ENCODE results near the gene CRY2. TPM values are rescaled to one million over a fixed set of nuclear protein-coding genes. Genes with fewer than 3 reads are reported as not detected.
"Not testable (repeated sequence)": the region's sequence is repeated elsewhere in the genome, so short reads cannot be mapped to it uniquely, and the experiment has no call there.

The CRY2 gene
- polyA plus RNA-seq, 1 experiment: 16.7 TPM

- TF ChIP-seq CTCF (IDR thresholded peaks at IDR 0.05; ENCODE audit: insufficient read depth, low read depth, low read length): 0 out of 2 replicates have a peak, but pooled peaks have one; percentile 4
- CTCF ChIA-PET: interaction anchor here (1.3 kb wide), 1 partner anchor 41 kb away, joined by 3 read pairs; the partner anchor contains the start of gene CRY2
- DNase-seq (ENCODE audit: low read depth): no peak
- H3K27me3 ChIP-seq (ENCODE audit: control insufficient read depth, insufficient read depth, low read length): no peaks in the 10 kb centered on the region
- H3K4me3 ChIP-seq (ENCODE audit: low read depth, low read length): peak overlapping the region; percentile 76
- POLR2A ChIA-PET: interaction anchor here (0.6 kb wide), 1 partner anchor 713 kb away, joined by 3 read pairs; no protein-coding TSS in a partner anchor
- peaks cover 8% of the 10 kb centered on the region for H3K36me3 ChIP-seq (ENCODE audit: control insufficient read depth, insufficient read depth, low read length)
Measured at GRCh38 chr11:45805305-45806071, 41.8 kb upstream of the CRY2 start.

GRCh38 chr11:45806072-45806933 lies 41.0 kb upstream of the CRY2 start:
- POLR2A ChIA-PET: interaction anchor here (0.6 kb wide), 2 partner anchors 573 to 793 kb away, joined by 3 to 9 read pairs; no protein-coding TSS in a partner anchor
- H3K27me3 ChIP-seq (ENCODE audit: control insufficient read depth, insufficient read depth, low read length): no peaks in the 10 kb centered on the region
- CTCF ChIA-PET: interaction anchor here (1.1 kb wide), 1 partner anchor 38 kb away, joined by 3 read pairs; no protein-coding TSS in a partner anchor
- TF ChIP-seq CTCF (IDR thresholded peaks at IDR 0.05; ENCODE audit: insufficient read depth, low read depth, low read length): no peak
- H3K4me3 ChIP-seq (ENCODE audit: low read depth, low read length): peak overlapping the region; percentile 76
- peaks cover 14% of the 10 kb centered on the region for H3K36me3 ChIP-seq (ENCODE audit: control insufficient read depth, insufficient read depth, low read length)
- DNase-seq (ENCODE audit: low read depth): no peak

GRCh38 chr11:45806937-45807791 lies 40.1 kb upstream of the CRY2 start:
- Histone ChIP-seq H3K27me3 (ENCODE audit: control insufficient read depth, insufficient read depth, low read length) (no peaks in the 10 kb centered on the region), H3K4me3 (ENCODE audit: low read depth, low read length) (peak overlapping the region; percentile 76), H3K36me3 (ENCODE audit: control insufficient read depth, insufficient read depth, low read length) (peaks cover 19% of the 10 kb centered on the region)
- POLR2A ChIA-PET: no interaction called here
- CTCF ChIA-PET: interaction anchor here (1.1 kb wide), 1 partner anchor 37 kb away, joined by 3 read pairs; no protein-coding TSS in a partner anchor
- no peak for TF ChIP-seq CTCF (IDR thresholded peaks at IDR 0.05; ENCODE audit: insufficient read depth, low read depth, low read length)
- no peak for DNase-seq (ENCODE audit: low read depth)

GRCh38 chr11:45807792-45808238 lies 39.5 kb upstream of the CRY2 start:
- TF ChIP-seq CTCF (IDR thresholded peaks at IDR 0.05; ENCODE audit: insufficient read depth, low read depth, low read length): no peak
- POLR2A ChIA-PET: no interaction called here
- H3K27me3 ChIP-seq (ENCODE audit: control insufficient read depth, insufficient read depth, low read length): no peaks in the 10 kb centered on the region
- peaks cover 19% of the 10 kb centered on the region for H3K36me3 ChIP-seq (ENCODE audit: control insufficient read depth, insufficient read depth, low read length)
- CTCF ChIA-PET: no interaction called here
- 0 out of 2 replicates have a peak overlapping the region, but pooled peaks have one; percentile 76 for H3K4me3 ChIP-seq (ENCODE audit: low read depth, low read length)
- DNase-seq (ENCODE audit: low read depth): no peak

- peaks cover 19% of the 10 kb centered on the region for H3K36me3 ChIP-seq (ENCODE audit: control insufficient read depth, insufficient read depth, low read length)
- CTCF ChIA-PET: not testable (repeated sequence)
Measured at GRCh38 chr11:45808427-45808826, 38.8 kb upstream of the CRY2 start.

More at GRCh38 chr11:45808427-45808826, 38.8 kb upstream of the CRY2 start:
- H3K27me3 ChIP-seq (ENCODE audit: control insufficient read depth, insufficient read depth, low read length); POLR2A ChIA-PET; DNase-seq (ENCODE audit: low read depth); H3K4me3 ChIP-seq (ENCODE audit: low read depth, low read length): not testable (repeated sequence)

All from BJ (cell line).